IMR-90 (cell line): ENCODE measurements around the gene ANKUB1. TPM values are rescaled to one million over a fixed set of nuclear protein-coding genes. Genes with fewer than 3 reads are reported as not detected.

Experiments used
- ATAC-seq: fragments of 200-7000 bp; cut with Tn5 transposase; 2 replicates; pipeline ENCODE4 v1.9.1; 2020; ENCODE audit warnings: low read depth, mild to moderate bottlenecking, moderate library complexity
- BruUV-seq: library from RNA; stranded (reverse); fragments of 400-500 nt; replicated peaks from 2 replicates; lab custom pipeline; 2021; lab: Mats Ljungman, UMichigan
- CTCF ChIA-PET: fragments of 300-600 bp; formaldehyde crosslinking; extraction: SDS; loops from one replicate; lab custom pipeline; 2021; ENCODE audit warnings: antibody characterized with exemption; lab: Yijun Ruan, JAX
- POLR2A ChIA-PET: fragments of 300-600 bp; sonication (Branson Sonifier 250); formaldehyde crosslinking; loops from one replicate; lab custom pipeline; 2022; ENCODE audit warnings: antibody characterized with exemption; ENCODE audit not compliant: unreplicated experiment; lab: Charles Lee
- DNase-seq: peaks from one replicate; pipeline ENCODE4 v3.0.0; 2013
- H2AFZ ChIP-seq: replicated peaks from 2 replicates; pipeline ENCODE3; 2013; ENCODE audit warnings: low read length, mild to moderate bottlenecking; ENCODE audit not compliant: poor library complexity
- H2AK5ac ChIP-seq: 2 replicates; pipeline ENCODE4 v1.6.1; 2013; ENCODE audit warnings: low read depth, low read length, inconsistent platforms
- H2AK9ac ChIP-seq: replicated peaks from 2 replicates; pipeline ENCODE3; 2013; ENCODE audit warnings: mild to moderate bottlenecking, low read depth, low read length, moderate library complexity; ENCODE audit not compliant: poor library complexity
- H2BK120ac ChIP-seq: 2 replicates; pipeline ENCODE4 v1.6.1; 2013; ENCODE audit warnings: low read depth, low read length, inconsistent platforms
- H2BK15ac ChIP-seq: 3 replicates; pipeline ENCODE4 v1.6.1; 2013; ENCODE audit warnings: low read depth, low read length, inconsistent platforms
- H2BK20ac ChIP-seq: 2 replicates; pipeline ENCODE4 v1.6.1; 2013; ENCODE audit warnings: low read depth, mild to moderate bottlenecking, inconsistent platforms, low read length, moderate library complexity
- H2BK5ac ChIP-seq: 2 replicates; pipeline ENCODE4 v1.6.1; 2013; ENCODE audit warnings: mild to moderate bottlenecking, low read depth, low read length, inconsistent platforms; ENCODE audit not compliant: poor library complexity, severe bottlenecking
- H3K14ac ChIP-seq: replicated peaks from 2 replicates; pipeline ENCODE4 v1.6.1; 2013; ENCODE audit warnings: low read depth, low read length, inconsistent platforms
- H3K18ac ChIP-seq: 2 replicates; pipeline ENCODE4 v1.6.1; 2013; ENCODE audit warnings: low read depth, low read length, control low read depth
- H3K23ac ChIP-seq: 2 replicates; pipeline ENCODE4 v1.6.1; 2013; ENCODE audit warnings: low read depth, low read length, inconsistent platforms
- H3K27ac ChIP-seq: 2 replicates; pipeline ENCODE4 v1.5.1; 2013; ENCODE audit warnings: mild to moderate bottlenecking, control low read depth, low read length; ENCODE audit not compliant: insufficient read depth
- H3K27me3 ChIP-seq: 2 replicates; pipeline ENCODE4 v1.6.1; 2013; ENCODE audit warnings: low read length; ENCODE audit not compliant: control insufficient read depth, insufficient read depth
- H3K36me3 ChIP-seq: 2 replicates; pipeline ENCODE4 v1.6.1; 2013; ENCODE audit warnings: low read length, mixed read lengths; ENCODE audit not compliant: control insufficient read depth, insufficient read depth
- H3K4ac ChIP-seq: 2 replicates; pipeline ENCODE4 v1.6.1; 2013; ENCODE audit warnings: low read depth, low read length, inconsistent platforms
- H3K4me1 ChIP-seq: 2 replicates; pipeline ENCODE4 v1.6.1; 2013; ENCODE audit warnings: low read length, mixed read lengths; ENCODE audit not compliant: control insufficient read depth, insufficient read depth
- H3K4me2 ChIP-seq: 2 replicates; pipeline ENCODE4 v1.6.1; 2013; ENCODE audit warnings: low read depth, mild to moderate bottlenecking, control low read depth, low read length, moderate library complexity
- H3K4me3 ChIP-seq: 2 replicates; pipeline ENCODE4 v1.5.1; 2013; ENCODE audit warnings: low read depth, mild to moderate bottlenecking, control low read depth, low read length, moderate library complexity; ENCODE audit not compliant: insufficient read depth
- H3K56ac ChIP-seq: 2 replicates; pipeline ENCODE4 v1.6.1; 2013; ENCODE audit warnings: low read length, inconsistent platforms; ENCODE audit not compliant: insufficient read depth; ENCODE audit errors: extremely low read depth
- H3K79me1 ChIP-seq, 2 experiments: 2 replicates each; pipeline ENCODE4 v1.6.1; 2013; ENCODE audit warnings: low read length in 2 of 2, inconsistent platforms in 1 of 2, low read depth in 1 of 2
- H3K9ac ChIP-seq: 2 replicates; pipeline ENCODE4 v1.6.1; 2013; ENCODE audit warnings: low read depth, low read length, control low read depth
- H3K9me1 ChIP-seq: 2 replicates; pipeline ENCODE4 v1.6.1; 2013; ENCODE audit warnings: low read length, inconsistent platforms; ENCODE audit not compliant: insufficient read depth
- H3K9me3 ChIP-seq: 2 replicates; pipeline ENCODE4 v1.6.1; 2013; ENCODE audit warnings: low read length; ENCODE audit not compliant: control insufficient read depth, insufficient read depth
- H4K20me1 ChIP-seq: 2 replicates; pipeline ENCODE4 v1.6.1; 2013; ENCODE audit warnings: low read length, inconsistent platforms; ENCODE audit not compliant: insufficient read depth
- H4K5ac ChIP-seq: 2 replicates; pipeline ENCODE4 v1.6.1; 2013; ENCODE audit warnings: mild to moderate bottlenecking, low read depth, low read length, control low read depth
- H4K8ac ChIP-seq, 2 experiments: 2 replicates each; pipeline ENCODE4 v1.6.1; 2013; ENCODE audit warnings: low read depth in 2 of 2, low read length in 2 of 2, control low read depth in 1 of 2, inconsistent platforms in 1 of 2
- H4K91ac ChIP-seq: 2 replicates; pipeline ENCODE4 v1.6.1; 2013; ENCODE audit warnings: low read depth, low read length, inconsistent platforms; ENCODE audit not compliant: insufficient read depth
- BHLHE40 ChIP-seq: fragments of 150-350 bp; IDR thresholded peaks from 2 replicates; pipeline ENCODE4 v1.6.1; 2016; ENCODE audit warnings: mild to moderate bottlenecking, low read depth, low read length
- CEBPB ChIP-seq: IDR thresholded peaks from 2 replicates; pipeline ENCODE4 v1.6.1; 2012; ENCODE audit warnings: low read depth, low read length, improper control_type of control experiment
- CHD1 ChIP-seq: IDR thresholded peaks from 2 replicates; pipeline ENCODE4 v1.6.1; 2012; ENCODE audit warnings: low read depth, low read length, improper control_type of control experiment
- CTCF ChIP-seq: conservative IDR thresholded peaks from 2 replicates; pipeline ENCODE4 v1.5.1; 2012; ENCODE audit warnings: mild to moderate bottlenecking, low read depth, low read length, improper control_type of control experiment
- ELK1 ChIP-seq: fragments of 150-350 bp; IDR thresholded peaks from 2 replicates; pipeline ENCODE4 v1.6.1; 2016; ENCODE audit warnings: low read depth, mild to moderate bottlenecking, low read length, moderate library complexity, borderline replicate concordance
- FOS ChIP-seq: fragments of 150-350 bp; IDR thresholded peaks from 2 replicates; pipeline ENCODE4 v1.6.1; 2016; ENCODE audit warnings: low read depth, low read length
- MAFK ChIP-seq: IDR thresholded peaks from 2 replicates; pipeline ENCODE4 v1.6.1; 2012; ENCODE audit warnings: low read depth, low read length, improper control_type of control experiment
- MAZ ChIP-seq: IDR thresholded peaks from 2 replicates; pipeline ENCODE4 v1.6.1; 2012; ENCODE audit warnings: low read depth, mild to moderate bottlenecking, low read length, improper control_type of control experiment, moderate library complexity, borderline replicate concordance
- MXI1 ChIP-seq: IDR thresholded peaks from 2 replicates; pipeline ENCODE4 v1.6.1; 2012; ENCODE audit warnings: low read depth, mild to moderate bottlenecking, low read length, moderate library complexity, borderline replicate concordance
- NFE2L2 ChIP-seq: fragments of 150-350 bp; IDR thresholded peaks from 2 replicates; pipeline ENCODE4 v1.6.1; 2016; ENCODE audit warnings: low read depth, mild to moderate bottlenecking, low read length
- POLR2A ChIP-seq: IDR thresholded peaks from 2 replicates; pipeline ENCODE4 v1.6.1; 2012; ENCODE audit warnings: mild to moderate bottlenecking, low read depth, low read length
- RAD21 ChIP-seq: IDR thresholded peaks from 2 replicates; pipeline ENCODE4 v1.6.1; 2012; ENCODE audit warnings: low read length, improper control_type of control experiment
- RCOR1 ChIP-seq: IDR thresholded peaks from 2 replicates; pipeline ENCODE4 v1.6.1; 2012; ENCODE audit warnings: mild to moderate bottlenecking, low read length, improper control_type of control experiment; ENCODE audit not compliant: insufficient replicate concordance
- RFX5 ChIP-seq: IDR thresholded peaks from 2 replicates; pipeline ENCODE4 v1.8.0; 2012; ENCODE audit warnings: low read depth, mild to moderate bottlenecking, low read length, moderate library complexity
- SMC3 ChIP-seq: fragments of 150-350 bp; IDR thresholded peaks from 2 replicates; pipeline ENCODE4 v1.6.1; 2016; ENCODE audit warnings: low read depth, mild to moderate bottlenecking, antibody characterized with exemption, low read length, moderate library complexity
- USF2 ChIP-seq: fragments of 150-350 bp; IDR thresholded peaks from 2 replicates; pipeline ENCODE4 v1.6.1; 2017; ENCODE audit warnings: mild to moderate bottlenecking, antibody characterized with exemption, low read length, low read depth
- dilution Hi-C: fragments of 300-500 bp; cut with HindIII; formaldehyde crosslinking; loops from one replicate; pipeline ENCODE4 v1.14.3; 2018; ENCODE audit warnings: low sequenced_read_pairs; ENCODE audit not compliant: unreplicated experiment
- in situ Hi-C: fragments of 300-500 bp; cut with MboI; formaldehyde crosslinking; loops from 3 replicates; pipeline ENCODE4 v1.14.3; 2019; ENCODE audit warnings: low sequenced_read_pairs, inconsistent platforms, mixed read lengths
- intact Hi-C: fragments of 100-400 bp; cut with micrococcal nuclease; formaldehyde crosslinking; loops from 2 replicates; pipeline ENCODE4 v1.10.0; 2022
- polyA plus RNA-seq, 3 experiments: library from polyadenylated mRNA; depleted of rRNA; stranded (reverse); fragments of >200 nt; gene quantifications; 2 replicates each; pipeline ENCODE4 v1.2.3, GENCODE V29; 2012; ENCODE audit warnings: low replicate concordance in 1 of 3
- total RNA-seq: library from RNA; depleted of rRNA; stranded (reverse); fragments of >200 nt; gene quantifications from 2 replicates; pipeline ENCODE4 v1.2.3, GENCODE V29; 2012

The ANKUB1 gene
- total and polyA plus RNA-seq, 2 of the 4 experiments (the other 2 are of a cell fraction), result not detected

- TF ChIP-seq CTCF (no peak), SMC3 (no peak), NFE2L2 (no peak), MXI1 (no peak), RFX5 (no peak), CEBPB (no peak), RAD21 (no peak), RCOR1 (no peak), MAFK (no peak), BHLHE40 (no peak), MAZ (no peak), ELK1 (no peak), FOS (no peak), POLR2A (no peak), CHD1 (no peak), USF2 (no peak)
- in situ Hi-C loops, result no loop called here
Measured at GRCh38 chr3:149752788-149753136, 39.6 kb downstream of the ANKUB1 start.

More at GRCh38 chr3:149752788-149753136, 39.6 kb downstream of the ANKUB1 start:
- Histone ChIP-seq H3K14ac (no peak overlapping the region; the same call in 1 of the 2 replicates), H4K91ac (no peak overlapping the region), H2AFZ (peak overlapping the region; percentile 98), H3K9me3 (no peaks in the 10 kb centered on the region), H2AK9ac (no peak overlapping the region), H3K18ac (no peak overlapping the region), H3K23ac (no peak overlapping the region), H2AK5ac (no peak overlapping the region), H3K4ac (no peak overlapping the region; the same call in 1 of the 2 replicates), H3K9me1 (0 out of 2 replicates have a peak, but pooled peaks cover 3% of the 10 kb centered on the region), H3K27me3 (peaks cover 2% of the 10 kb centered on the region; the same call in 1 of the 2 replicates), H2BK15ac (no peak overlapping the region), H4K8ac (peak overlapping the region; percentile 44 to 85), H3K4me2 (peak overlapping the region; percentile 78), H4K5ac (peak overlapping the region; percentile 84), H3K27ac (no peak overlapping the region), H3K9ac (no peak overlapping the region; the same call in 1 of the 2 replicates), H3K4me1 (0 out of 2 replicates have a peak, but pooled peaks cover 2% of the 10 kb centered on the region), H3K79me1 (peaks cover 8 to 32% of the 10 kb centered on the region in 2 experiments), H2BK5ac (no peak overlapping the region), H3K56ac (peak overlapping the region; percentile 28; the same call in 1 of the 2 replicates), H3K4me3 (peak overlapping the region; percentile 66), H2BK20ac (no peak overlapping the region), H2BK120ac (no peak overlapping the region; the same call in 1 of the 2 replicates), H4K20me1 (no peaks in the 10 kb centered on the region), H3K36me3 (peaks cover 4% of the 10 kb centered on the region)
- ChIA-PET CTCF (interaction anchor here (1.0 to 2.8 kb wide), 5 partner anchors 8 to 61 kb away, joined by 3 to 14 read pairs (median 4); partner anchors contain the start of gene RNF13), POLR2A (interaction anchor here (0.5 kb wide), 1 partner anchor 230 kb away, joined by 4 read pairs; no protein-coding TSS in a partner anchor)
- dilution Hi-C loops, result no loop called here
- ATAC-seq (no peak), DNase-seq (no peak)
- intact Hi-C loops, result loop anchor here (1.0 kb wide), 1 partner anchor 240 kb away; no protein-coding TSS in a partner anchor
- BruUV-seq, result no TSS peak
